WTC11 (cell line): ENCODE results near the gene STAB1.

Source experiments
- ATF3 ChIP-seq: sonication (generic); formaldehyde crosslinking; conservative IDR thresholded peaks from 2 replicates; pipeline ENCODE4 v1.8.1; 2022; ENCODE audit warnings: mild to moderate bottlenecking, missing genetic modification reagents
- ZNF121 ChIP-seq: sonication (generic); formaldehyde crosslinking; IDR thresholded peaks from 2 replicates; pipeline ENCODE4 v1.8.0; 2023; ENCODE audit warnings: missing genetic modification reagents

- TF ChIP-seq ATF3 (CRISPR knock-in tag): no peak
- TF ChIP-seq ZNF121 (CRISPR knock-in tag): no peak
Observed at GRCh38 chr3:52521881-52522650, 26.9 kb downstream of the STAB1 start.
